Measurements from ENCODE around the gene SPEM1. TPM values are rescaled to one million over a fixed set of nuclear protein-coding genes. Genes with fewer than 3 reads are reported as not detected.

SPEM1 gene
- total RNA-seq, 1 donor from 2014 or later, result 0.22 TPM

DNA sequence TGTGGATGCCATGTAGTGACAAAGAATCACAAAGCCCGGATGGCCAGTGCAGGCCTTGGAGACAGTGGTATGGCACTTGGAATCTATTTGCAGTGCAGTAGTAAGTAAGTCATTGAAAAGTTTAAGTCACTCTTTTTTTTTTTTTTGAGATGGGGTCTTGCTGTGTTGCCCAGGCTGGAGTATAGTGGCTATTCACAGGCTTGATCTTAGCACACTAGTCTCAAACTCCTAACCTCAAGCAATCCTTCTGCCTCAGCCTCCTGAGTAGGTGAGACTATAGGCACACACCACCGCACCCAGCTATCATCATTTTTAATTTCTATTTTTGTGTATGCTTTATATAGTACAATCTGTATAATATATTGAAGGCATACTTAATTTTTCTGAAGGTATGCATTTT is 21.5 kb upstream of the SPEM1 start:
- intact Hi-C loops (cut with micrococcal nuclease), result no loop called here

DNA sequence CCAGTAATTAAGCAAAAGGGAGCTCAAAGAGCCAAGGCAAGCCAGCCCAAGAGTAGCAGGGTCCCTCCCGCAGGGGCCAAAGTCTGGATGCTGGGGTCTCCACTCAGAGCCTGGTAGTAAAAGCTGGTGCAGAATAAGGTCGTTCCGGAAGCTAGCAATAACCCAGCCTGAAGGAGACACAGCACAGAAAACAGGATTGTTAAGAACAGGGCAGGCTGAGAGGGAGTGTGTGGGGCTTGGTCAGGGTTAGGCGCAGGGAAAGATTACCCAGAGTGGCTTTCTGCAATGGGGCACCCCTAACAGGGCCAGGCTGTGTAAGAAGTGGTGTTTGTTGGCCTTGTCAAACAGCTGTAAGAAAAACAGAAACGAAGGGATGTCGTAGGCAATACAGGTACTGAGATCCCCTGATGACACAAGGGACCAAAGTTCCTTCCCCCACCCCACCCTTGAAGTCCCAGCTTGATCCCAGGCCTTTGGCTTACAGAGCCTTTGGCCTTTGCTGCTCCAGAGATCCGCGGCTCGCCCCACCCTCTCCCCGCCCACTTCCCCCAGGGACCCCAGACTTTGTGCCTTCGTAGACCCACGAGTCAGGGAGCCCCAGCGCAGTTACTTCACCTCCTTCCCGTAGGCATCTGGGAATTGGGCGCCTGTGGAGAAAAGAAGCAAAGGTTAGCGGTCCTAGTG is 16.9 kb upstream of the SPEM1 start:
- intact Hi-C loops (cut with micrococcal nuclease), result loop anchor here (5.0 kb wide), 1 partner anchor 439 kb away; no protein-coding TSS in a partner anchor

- intact Hi-C loops (cut with micrococcal nuclease), result loop anchor here (5.0 kb wide), 1 partner anchor 439 kb away; no protein-coding TSS in a partner anchor
These were observed 16.5 kb upstream of the SPEM1 start for GRCh38 chr17:7403727-7403976.

DNA sequence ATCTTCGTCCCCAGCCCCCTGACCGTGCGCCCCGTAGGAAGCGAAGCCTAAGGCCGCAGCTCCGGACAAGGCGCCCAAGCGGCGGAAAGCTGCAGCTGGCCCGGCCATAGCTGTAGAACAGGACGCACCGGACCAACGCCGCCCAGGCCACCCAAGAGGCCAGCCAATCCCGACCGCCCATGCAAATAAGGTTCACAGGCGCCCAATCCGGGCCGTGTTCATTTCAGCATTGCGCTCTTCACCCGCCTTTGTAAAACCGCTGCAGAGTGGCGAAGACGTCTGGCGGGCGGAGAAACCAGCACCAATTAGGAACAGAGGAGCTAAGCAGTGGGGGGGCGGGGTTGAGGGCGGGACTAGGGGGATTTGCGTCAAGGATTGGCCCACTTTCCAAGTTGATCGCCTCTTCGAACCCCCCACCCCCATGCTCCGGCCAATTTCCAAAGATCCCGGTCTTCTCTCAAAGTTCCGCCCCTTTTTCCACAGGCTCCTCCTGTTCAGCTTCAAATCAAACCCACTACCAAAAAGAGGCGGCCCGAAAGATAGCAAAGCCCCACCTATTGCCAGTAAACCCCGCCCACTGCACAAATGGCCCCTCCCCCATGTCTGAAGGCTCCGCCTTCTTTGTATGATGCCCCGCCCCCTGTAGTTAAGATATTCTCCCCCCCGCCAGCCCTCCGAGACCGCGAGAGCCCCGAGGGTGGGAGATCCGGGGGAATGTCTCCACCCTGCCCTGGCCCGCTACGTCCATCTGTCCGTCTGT is 16.0 kb upstream of the SPEM1 start, which contains the start of gene TMEM256:
TSS of gene TMEM256 (minus strand) at position 121 of the 760 bp plus-strand sequence. CDS start at position 108, 13 bp downstream.
- intact Hi-C loops (cut with micrococcal nuclease), result loop anchor here (1.0 to 5.0 kb wide), 13 partner anchors 10 to 438 kb away; partner anchors contain the start of genes ACAP1, FXR2, NEURL4 and PLSCR3

GRCh38 chr17:7404737-7405349 is 15.3 kb upstream of the SPEM1 start:
- intact Hi-C loops (cut with micrococcal nuclease), result loop anchor here (1.0 to 5.0 kb wide), 13 partner anchors 11 to 437 kb away; partner anchors contain the start of genes ACAP1, FXR2, NEURL4 and PLSCR3

DNA sequence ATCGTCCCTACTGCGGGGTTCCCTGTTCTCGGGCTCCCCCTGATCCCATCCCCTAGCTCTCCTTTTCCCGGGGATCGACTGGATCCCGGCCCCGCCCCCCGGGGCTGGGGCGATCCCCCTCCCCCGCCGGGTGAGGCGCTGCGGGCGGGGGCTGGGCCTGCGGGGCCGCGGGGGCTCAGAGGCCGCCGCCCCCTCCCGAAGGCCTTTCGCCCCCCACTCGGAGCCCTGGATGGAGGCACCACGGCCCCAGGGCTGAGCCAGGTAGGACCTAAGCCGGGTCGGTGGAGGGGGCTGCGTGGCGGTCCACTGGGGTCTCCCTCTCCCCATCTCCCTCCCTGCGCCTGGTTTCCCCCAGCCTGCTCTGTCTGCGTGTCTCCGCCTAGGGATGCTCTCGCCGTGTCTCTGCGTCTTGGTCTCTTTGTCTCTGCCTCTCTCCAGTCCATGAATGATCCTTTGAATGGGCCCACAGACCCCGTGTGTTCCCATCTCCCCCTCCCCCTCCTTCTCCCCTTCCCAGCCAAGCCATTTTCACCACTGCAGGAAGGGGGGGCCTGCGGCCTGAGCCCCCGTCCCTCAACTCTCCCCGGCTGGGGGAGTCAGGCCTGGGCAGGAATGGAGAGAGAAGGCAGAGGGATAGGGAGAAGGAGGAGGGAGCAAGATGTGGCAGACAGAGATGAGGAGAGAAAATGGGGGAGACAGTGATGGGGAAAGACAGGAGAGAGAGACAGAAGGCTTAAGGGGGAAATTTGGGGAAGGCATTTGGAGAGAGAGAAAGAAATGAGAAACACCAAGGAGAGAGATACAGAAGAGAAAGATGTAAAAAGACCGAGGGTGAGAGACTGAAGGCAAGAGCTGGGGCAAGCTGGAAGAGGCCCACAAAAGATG is 14.5 kb upstream of the SPEM1 start:
- intact Hi-C loops (cut with micrococcal nuclease), result no loop called here

DNA sequence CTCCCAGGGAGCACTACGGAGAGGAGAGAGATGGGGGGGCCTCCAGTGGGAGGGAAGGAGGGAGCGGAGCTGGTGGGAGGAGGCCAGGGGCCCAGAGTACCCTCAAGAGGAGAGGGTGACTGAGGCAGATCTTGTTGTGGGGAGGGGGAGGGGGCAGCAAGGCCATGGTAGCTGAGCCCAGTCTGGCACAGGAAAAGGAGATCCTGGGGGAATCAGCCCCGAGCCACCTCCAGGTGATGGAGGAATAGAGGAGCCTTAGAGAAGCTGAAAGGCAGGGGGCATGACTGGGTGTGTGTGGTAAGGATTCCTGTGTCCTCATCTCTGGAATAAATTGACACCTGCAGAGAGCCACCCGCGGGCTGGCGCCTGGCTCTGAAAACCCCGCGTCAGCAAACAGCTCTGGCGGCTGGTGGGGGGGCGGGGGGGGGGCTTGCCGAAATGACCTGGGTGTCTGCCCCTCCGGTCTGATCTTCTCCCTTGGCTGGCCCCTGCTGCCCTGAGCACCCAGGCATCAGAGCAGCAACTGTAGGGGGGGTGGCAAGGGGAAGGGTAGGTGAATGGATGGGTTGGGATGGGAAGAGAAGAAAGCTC is 13.8 kb upstream of the SPEM1 start:
- intact Hi-C loops (cut with micrococcal nuclease), result no loop called here

- intact Hi-C loops (cut with micrococcal nuclease), result no loop called here
These were observed 13.0 kb upstream of the SPEM1 start for GRCh38 chr17:7407082-7407481.

DNA sequence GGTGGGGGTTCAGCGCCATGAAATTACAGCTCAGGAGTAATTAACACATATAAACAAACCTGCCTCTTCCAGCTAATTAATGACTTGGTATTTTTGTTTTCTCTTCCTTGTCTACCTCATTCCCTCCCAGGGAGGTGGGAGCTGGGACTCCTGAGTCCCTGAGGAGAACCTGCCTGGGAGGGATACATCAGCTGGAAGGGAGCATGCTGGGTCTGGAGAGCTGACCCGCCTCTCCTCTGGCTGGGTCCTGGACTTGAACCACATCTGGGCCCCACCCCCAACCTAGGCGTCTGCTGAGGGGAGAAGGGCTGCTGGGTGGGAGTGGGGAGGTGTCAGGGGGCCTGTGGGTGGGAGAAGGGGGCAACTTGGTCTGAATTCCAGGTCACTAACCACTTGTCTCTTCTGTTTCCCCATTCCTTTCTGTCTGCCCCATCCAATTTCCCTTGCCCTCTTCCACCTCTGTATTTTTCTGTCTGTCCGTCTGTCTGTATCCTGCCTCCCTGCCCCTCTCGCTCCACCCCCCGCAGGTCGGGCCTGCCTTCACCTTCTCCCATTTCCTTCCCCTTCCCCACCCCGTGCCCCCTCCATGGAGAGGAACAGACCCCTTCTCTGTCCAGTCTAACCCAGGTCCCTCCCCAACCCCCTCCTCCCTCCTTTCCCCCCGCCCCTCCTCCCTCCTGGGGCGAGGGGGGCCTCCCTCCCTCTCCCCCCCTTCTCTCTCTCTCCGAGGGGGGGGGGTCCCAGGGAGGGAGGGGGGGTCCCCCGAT is 12.5 kb upstream of the SPEM1 start, which contains the start of gene NLGN2:
TSS of gene NLGN2 (plus strand) at position 361 of the 767 bp plus-strand sequence. CDS start 411 bp downstream, outside the sequence.
- intact Hi-C loops (cut with micrococcal nuclease), result no loop called here

- intact Hi-C loops (cut with micrococcal nuclease), result no loop called here
These were observed 11.8 kb upstream of the SPEM1 start for GRCh38 chr17:7408252-7408727.

GRCh38 chr17:7408863-7409262 is 11.3 kb upstream of the SPEM1 start:
- intact Hi-C loops (cut with micrococcal nuclease), result no loop called here

DNA sequence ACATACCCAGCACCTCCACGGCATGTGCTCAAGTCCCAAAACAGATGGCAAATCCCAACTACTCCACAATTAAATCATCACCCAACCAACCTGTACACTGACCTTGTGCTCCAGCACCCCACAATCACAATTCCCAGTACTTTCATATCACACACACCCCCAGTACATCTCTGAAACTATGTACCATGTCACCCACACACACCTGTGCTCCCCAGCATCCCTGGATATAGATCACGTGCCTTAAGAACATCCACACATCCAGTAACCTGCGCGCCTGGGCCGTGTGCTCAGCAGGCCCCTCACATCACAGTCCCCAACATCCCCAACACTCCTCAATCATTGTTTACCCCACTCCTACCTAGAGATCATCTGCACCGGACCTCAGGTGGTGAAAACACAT is 10.4 kb upstream of the SPEM1 start:
- intact Hi-C loops (cut with micrococcal nuclease), result no loop called here

DNA sequence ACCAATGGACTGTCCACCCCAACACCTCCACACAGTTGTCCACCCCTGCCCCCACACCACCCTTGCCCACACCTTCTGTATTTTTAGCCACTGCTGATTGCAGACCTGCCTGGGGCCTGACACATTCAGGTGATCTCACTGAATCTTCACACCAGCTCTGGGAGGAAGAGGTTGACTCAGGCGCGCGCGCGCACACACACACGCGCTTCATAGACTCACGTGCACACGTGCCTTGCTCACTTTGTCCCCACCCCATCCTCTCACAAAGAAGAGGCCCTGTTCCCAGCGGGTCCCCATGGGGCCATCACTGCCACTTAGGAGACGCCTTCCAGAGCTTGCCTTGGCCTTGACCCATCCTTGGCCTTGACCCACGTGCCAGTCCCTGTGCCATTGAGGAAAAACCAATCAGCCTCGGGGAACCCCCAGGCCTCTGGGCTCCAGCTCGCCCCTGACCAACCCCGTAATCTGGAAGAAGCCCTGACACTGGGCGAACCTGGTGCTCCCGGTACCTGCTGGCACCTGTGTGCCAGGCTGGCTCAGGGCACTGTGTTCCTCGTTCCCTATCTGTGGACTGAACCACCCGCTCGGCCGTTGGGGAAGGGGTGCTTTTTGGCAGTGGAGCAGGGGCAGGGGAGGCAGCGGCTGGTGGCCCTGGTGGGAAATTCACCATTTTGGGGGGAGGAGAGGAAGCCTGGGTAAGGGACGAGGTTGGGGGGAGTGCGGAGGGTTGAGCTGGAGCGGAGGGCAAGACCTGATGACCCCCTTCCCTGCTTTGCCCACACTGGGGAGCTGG is 9.3 kb upstream of the SPEM1 start:
- intact Hi-C loops (cut with micrococcal nuclease), result no loop called here

GRCh38 chr17:7411427-7411750 is 8.7 kb upstream of the SPEM1 start:
- intact Hi-C loops (cut with micrococcal nuclease), result no loop called here

GRCh38 chr17:7413346-7413985 is 6.7 kb upstream of the SPEM1 start:
- intact Hi-C loops (cut with micrococcal nuclease), result no loop called here

GRCh38 chr17:7414837-7415236 is 5.3 kb upstream of the SPEM1 start:
- intact Hi-C loops (cut with micrococcal nuclease), result no loop called here

- intact Hi-C loops (cut with micrococcal nuclease), result no loop called here
These were observed 4.3 kb upstream of the SPEM1 start for GRCh38 chr17:7415784-7416183.

- intact Hi-C loops (cut with micrococcal nuclease), result no loop called here
These were observed 3.8 kb upstream of the SPEM1 start for GRCh38 chr17:7416323-7416722.

All from T-helper 1 cell treated with Interleukin-12 subunit alpha and Interleukin-12 subunit beta and Interleukin-4 antibody, amounts not matched to agents 30 ng/mL and 1 ng/mL, for 36 hours (primary cell).